Epithelial cell of proximal tubule (primary cell): ENCODE results near the gene COL23A1. TPM values are rescaled to one million over a fixed set of nuclear protein-coding genes. Genes with fewer than 3 reads are reported as not detected.

ENCODE experiments used
- DNase-seq: peaks from one replicate; pipeline ENCODE4 v3.0.0-alpha.2; 2011; ENCODE audit warnings: low read depth
- H3K4me3 ChIP-seq: 2 replicates; pipeline ENCODE4 v1.5.1; 2011; ENCODE audit warnings: low read depth, mild to moderate bottlenecking, low read length
- total RNA-seq: library from RNA; depleted of rRNA; stranded (reverse); fragments of >200 nt; gene quantifications from 2 replicates; pipeline ENCODE4 v1.2.3, GENCODE V29; 2015
- TF ChIP-seq, protein P1 (sequence below): conservative IDR thresholded peaks from 2 replicates; pipeline ENCODE4 v1.5.1; 2012; ENCODE audit warnings: low read depth, mild to moderate bottlenecking, low read length

COL23A1 gene
- total RNA-seq, 1 donor from 2014 or later: not detected

DNA sequence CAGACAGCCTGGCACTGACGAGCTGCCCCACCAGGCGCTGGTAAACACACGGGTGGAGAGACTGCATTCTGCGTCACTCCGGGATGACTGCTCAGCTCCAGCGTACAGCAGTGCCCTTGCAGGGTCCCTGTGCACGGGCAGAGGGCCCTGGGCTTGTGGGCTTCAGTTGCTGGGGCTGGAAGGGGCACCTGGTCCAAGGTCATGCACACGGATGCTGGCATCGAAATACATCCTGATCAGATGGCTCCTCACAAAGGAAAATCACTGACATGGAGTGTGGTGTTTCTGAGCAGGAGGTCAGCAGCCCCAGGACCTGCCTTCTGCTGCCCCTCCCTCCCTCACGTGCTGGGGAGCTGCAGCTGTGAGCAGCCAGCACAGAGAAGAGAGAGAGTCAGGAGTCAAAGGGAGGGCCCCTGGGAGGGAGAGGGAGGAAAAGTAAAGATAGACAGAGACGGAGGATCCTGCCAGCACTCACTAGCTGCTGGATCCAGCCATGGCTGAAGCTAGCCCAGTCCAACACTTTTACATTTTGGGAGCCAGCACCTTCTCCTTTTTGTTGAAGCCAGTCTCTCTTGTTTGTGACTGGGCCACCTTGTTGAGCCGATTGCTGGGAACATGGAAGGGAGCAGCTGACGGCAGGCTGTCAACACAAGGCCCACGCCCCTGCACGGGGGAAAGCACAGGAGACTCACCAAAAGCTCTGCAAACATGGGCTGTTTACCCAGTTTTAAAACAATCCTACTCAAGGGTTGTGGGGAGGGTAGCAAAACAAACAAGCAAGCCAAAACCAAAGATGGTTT is 191.1 kb downstream of the COL23A1 start:
- TF ChIP-seq, protein P1, sequence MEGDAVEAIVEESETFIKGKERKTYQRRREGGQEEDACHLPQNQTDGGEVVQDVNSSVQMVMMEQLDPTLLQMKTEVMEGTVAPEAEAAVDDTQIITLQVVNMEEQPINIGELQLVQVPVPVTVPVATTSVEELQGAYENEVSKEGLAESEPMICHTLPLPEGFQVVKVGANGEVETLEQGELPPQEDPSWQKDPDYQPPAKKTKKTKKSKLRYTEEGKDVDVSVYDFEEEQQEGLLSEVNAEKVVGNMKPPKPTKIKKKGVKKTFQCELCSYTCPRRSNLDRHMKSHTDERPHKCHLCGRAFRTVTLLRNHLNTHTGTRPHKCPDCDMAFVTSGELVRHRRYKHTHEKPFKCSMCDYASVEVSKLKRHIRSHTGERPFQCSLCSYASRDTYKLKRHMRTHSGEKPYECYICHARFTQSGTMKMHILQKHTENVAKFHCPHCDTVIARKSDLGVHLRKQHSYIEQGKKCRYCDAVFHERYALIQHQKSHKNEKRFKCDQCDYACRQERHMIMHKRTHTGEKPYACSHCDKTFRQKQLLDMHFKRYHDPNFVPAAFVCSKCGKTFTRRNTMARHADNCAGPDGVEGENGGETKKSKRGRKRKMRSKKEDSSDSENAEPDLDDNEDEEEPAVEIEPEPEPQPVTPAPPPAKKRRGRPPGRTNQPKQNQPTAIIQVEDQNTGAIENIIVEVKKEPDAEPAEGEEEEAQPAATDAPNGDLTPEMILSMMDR: no peak
- H3K4me3 ChIP-seq: no peak overlapping the region
- DNase-seq: no peak

DNA sequence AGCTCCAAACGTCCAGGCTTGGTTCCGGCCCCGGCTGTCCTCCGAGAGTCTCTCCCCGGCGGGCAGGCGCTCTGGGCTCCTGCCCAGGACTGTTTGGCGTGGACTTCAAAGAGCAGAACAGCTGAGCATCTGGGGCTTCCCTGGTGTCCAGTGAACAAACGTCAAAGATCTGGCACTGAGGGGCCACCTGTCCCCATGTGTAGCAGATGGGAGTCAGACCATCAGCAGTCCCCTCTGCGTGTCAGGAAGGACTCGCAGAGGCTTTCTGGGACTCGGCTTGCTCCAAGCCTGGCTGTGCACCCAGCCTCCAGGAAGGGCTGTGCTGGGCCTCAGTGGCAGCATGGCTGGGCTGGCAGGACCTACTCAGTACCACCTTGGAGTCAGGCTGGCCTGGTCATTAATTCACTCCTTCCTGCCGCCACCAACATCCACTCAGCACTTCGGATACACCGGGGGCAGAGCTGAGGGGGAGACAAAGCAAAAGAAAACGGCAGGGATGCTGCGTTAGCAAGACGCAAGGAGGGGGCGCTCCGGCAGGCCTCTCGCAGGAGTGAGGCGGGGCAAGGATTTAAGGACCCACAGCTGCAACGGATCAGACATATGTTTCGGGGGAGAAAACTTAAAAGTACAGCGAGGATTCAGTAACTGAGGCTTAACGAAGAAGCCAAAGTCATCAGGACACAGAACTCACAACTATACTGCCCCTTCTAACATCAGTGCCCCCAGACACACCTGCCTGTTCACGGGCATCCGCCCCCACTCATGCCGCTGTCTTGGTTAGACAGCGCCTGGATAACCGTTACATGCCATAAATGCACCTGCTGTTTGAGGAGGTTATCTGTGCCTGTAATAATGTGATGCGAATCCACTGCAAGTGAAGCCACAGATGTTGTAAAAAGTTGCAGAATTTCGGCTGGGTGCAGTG is 193.1 kb downstream of the COL23A1 start:
- no peak for DNase-seq
- H3K4me3 ChIP-seq: no peak overlapping the region
- TF ChIP-seq, protein P1: no peak

DNA sequence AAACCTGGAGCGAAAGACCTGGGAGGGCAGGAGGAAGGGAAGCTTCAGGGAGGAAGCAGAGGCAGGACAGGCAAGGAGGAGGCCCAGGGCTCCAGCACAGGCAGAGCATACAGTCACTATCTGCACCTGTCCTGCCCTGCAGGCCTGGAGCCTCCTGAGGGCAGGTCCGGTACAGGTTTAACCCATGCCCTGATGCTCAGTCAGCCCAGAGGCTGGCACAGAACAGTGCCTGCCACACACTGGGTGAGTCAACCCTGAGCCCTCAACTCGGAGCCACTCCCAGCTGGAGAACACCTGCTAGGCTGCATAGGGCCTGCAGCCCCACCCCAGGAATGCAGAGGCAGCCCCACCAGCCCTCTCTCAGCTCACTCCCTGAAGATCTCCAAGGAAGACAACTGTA is 196.1 kb downstream of the COL23A1 start:
- H3K4me3 ChIP-seq: no peak overlapping the region
- TF ChIP-seq, protein P1: no peak
- no peak for DNase-seq

DNA sequence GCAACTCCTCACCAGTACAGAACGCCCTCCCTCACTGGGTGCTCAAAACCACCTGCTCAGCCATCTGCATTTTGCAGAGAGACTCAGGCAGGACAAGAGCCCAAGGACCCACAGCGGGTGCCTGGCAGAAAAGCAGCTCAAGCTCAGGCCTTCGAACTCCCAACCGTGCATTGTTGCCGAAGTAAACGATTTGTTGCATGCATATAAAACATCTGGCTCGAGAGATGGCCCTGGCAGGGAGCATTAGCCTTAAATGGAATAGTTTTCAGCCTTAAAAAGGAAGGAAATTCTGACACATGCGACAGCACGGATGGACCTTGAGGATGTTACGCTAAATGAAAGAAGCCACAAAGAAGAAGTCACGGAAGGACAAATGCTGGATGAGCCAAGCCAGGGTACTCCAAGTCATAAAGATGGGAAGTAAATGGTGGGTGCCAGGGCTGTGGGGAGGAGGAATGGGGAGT is 197.2 kb downstream of the COL23A1 start:
- TF ChIP-seq, protein P1: no peak
- no peak overlapping the region for H3K4me3 ChIP-seq
- DNase-seq: no peak

DNA sequence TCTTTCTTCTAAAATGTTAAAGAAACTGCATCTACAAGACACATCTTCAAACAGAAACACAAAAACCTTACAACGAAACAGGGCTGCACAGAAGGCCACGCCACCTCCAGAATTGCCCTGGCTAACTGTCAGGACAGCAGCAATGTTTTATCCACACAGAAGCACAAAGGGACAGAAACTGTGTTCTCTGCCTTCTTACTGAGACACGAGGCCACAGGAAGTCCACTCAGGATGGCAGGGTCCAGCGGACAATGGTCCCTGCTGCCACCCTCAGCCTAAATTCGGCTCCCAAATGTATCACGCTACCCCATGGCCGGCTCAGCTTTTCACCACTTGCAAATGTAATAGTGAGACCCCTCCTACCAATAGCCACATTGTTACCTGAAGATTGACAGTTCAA is 197.8 kb downstream of the COL23A1 start:
- TF ChIP-seq, protein P1: no peak
- DNase-seq: no peak
- H3K4me3 ChIP-seq: no peak overlapping the region

DNA sequence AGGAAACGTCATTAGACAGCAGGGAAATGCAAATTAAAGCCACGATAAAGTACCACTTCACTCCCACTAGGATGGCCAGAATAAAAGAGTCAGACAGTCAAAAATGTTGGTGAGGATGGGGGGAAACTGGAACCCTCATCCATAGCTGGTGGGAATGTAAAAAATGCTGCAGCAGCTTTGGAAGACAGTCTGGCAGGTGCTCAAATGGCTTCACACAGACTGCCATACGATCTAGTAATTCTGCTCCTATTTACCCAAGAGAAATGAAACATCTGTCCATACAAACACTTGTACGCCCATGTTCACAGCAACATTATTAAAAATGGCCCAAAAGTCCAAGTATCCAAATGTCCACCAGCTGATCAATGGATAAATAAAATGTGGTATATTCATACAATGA is 198.7 kb downstream of the COL23A1 start:
- no peak for DNase-seq
- H3K4me3 ChIP-seq: no peak overlapping the region
- TF ChIP-seq, protein P1: no peak
